Caco-2 (cell line): ENCODE results near the gene ARHGDIA. TPM values are rescaled to one million over a fixed set of nuclear protein-coding genes. Genes with fewer than 3 reads are reported as not detected.

Experiments
- BruUV-seq: library from RNA; stranded (reverse); fragments of 400-500 nt; replicated peaks from 2 replicates; lab custom pipeline; 2021; lab: Mats Ljungman, UMichigan
- CTCF ChIA-PET: fragments of 300-600 bp; sonication (Branson Sonifier 250); formaldehyde crosslinking; loops from one replicate; lab custom pipeline; 2022; ENCODE audit warnings: antibody characterized with exemption; lab: Charles Lee
- POLR2A ChIA-PET: fragments of 300-600 bp; sonication (Branson Sonifier 250); formaldehyde crosslinking; loops from one replicate; lab custom pipeline; 2022; ENCODE audit warnings: antibody characterized with exemption; lab: Charles Lee
- DNase-seq, 2 experiments: peaks; one replicate each; pipeline versions ENCODE4 v3.0.0 to v3.0.0-alpha.2; 2020 to 2022
- H3K27me3 ChIP-seq: replicated peaks from 2 replicates; pipeline ENCODE4 v1.6.0; 2011; ENCODE audit warnings: low read length; ENCODE audit not compliant: control insufficient read depth, insufficient read depth
- H3K36me3 ChIP-seq: 2 replicates; pipeline ENCODE4 v1.5.1; 2011; ENCODE audit warnings: low read length; ENCODE audit not compliant: control insufficient read depth, insufficient read depth
- H3K4me1 ChIP-seq: fragments of 250-450 bp; sonication (Bioruptor Pico); 2 replicates; pipeline ENCODE4 v1.5.1; 2020; ENCODE audit warnings: mild to moderate bottlenecking
- H3K4me3 ChIP-seq: 2 replicates; pipeline ENCODE4 v1.5.1; 2011; ENCODE audit warnings: low read depth, mild to moderate bottlenecking, control low read depth, low read length
- H3K9me3 ChIP-seq: fragments of 250-450 bp; sonication (Bioruptor Pico); 2 replicates; pipeline ENCODE4 v1.5.1; 2020; ENCODE audit warnings: mild to moderate bottlenecking, moderate library complexity
- H3K27ac Mint-ChIP-seq: one replicate; pipeline ENCODE4 v1.8.0; 2022; ENCODE audit warnings: mixed read lengths; ENCODE audit not compliant: unreplicated experiment
- H3K27me3 Mint-ChIP-seq: one replicate; pipeline ENCODE4 v1.8.0; 2022; ENCODE audit warnings: mixed read lengths; ENCODE audit not compliant: insufficient read depth, unreplicated experiment
- H3K36me3 Mint-ChIP-seq: one replicate; pipeline ENCODE4 v1.8.0; 2022; ENCODE audit warnings: mild to moderate bottlenecking, mixed read lengths; ENCODE audit not compliant: insufficient read depth, unreplicated experiment
- H3K4me1 Mint-ChIP-seq: one replicate; pipeline ENCODE4 v1.8.0; 2022; ENCODE audit warnings: low read depth, mixed read lengths; ENCODE audit not compliant: unreplicated experiment
- H3K4me3 Mint-ChIP-seq: one replicate; pipeline ENCODE4 v1.8.0; 2022; ENCODE audit warnings: mild to moderate bottlenecking, moderate library complexity, mixed read lengths; ENCODE audit not compliant: unreplicated experiment
- H3K9me3 Mint-ChIP-seq: one replicate; pipeline ENCODE4 v1.8.0; 2022; ENCODE audit warnings: mixed read lengths; ENCODE audit not compliant: unreplicated experiment
- CTCF ChIP-seq, 2 experiments: fragments of 200-600 bp in 1 of 2; IDR thresholded peaks; 1 replicate in 1 of 2; 2 replicates in 1 of 2; pipeline versions ENCODE4 v1.5.1 to v1.8.0; 2011 to 2022; ENCODE audit warnings: antibody characterized with exemption in 1 of 2, control low read depth in 1 of 2, inconsistent platforms in 1 of 2, low read depth in 1 of 2, low read length in 1 of 2, mild to moderate bottlenecking in 1 of 2, moderate library complexity in 1 of 2; ENCODE audit not compliant: insufficient read depth in 1 of 2, severe bottlenecking in 1 of 2, unreplicated experiment in 1 of 2
- intact Hi-C: fragments of 100-400 bp; cut with micrococcal nuclease; formaldehyde crosslinking; loops from one replicate; pipeline ENCODE4 v1.10.0; 2022; ENCODE audit not compliant: unreplicated experiment
- total RNA-seq: library from RNA; stranded (reverse); gene quantifications from 2 replicates; pipeline ENCODE4 v1.2.3, GENCODE V29; 2022

Gene ARHGDIA
- total RNA-seq, 1 experiment from 2014 or later, result 253 TPM

- H3K4me1 Mint-ChIP-seq, result peaks cover 22% of the 10 kb centered on the region
- H3K4me3 ChIP-seq, result no peak overlapping the region
- H3K27me3 Mint-ChIP-seq, result no peaks in the 10 kb centered on the region
- H3K9me3 Mint-ChIP-seq, result no peaks in the 10 kb centered on the region
- H3K9me3 ChIP-seq, result no peaks in the 10 kb centered on the region
- peaks cover 19% of the 10 kb centered on the region for H3K36me3 Mint-ChIP-seq
- H3K4me3 Mint-ChIP-seq, result no peak overlapping the region
- no peaks in the 10 kb centered on the region for H3K36me3 ChIP-seq
- no peak for DNase-seq
- ChIA-PET POLR2A (interaction anchor here (0.6 to 1.1 kb wide), 2 partner anchors 13 to 90 kb away, joined by 3 read pairs; no protein-coding TSS in a partner anchor), CTCF (no interaction called here)
- H3K27me3 ChIP-seq, result no peaks in the 10 kb centered on the region
- H3K27ac Mint-ChIP-seq, result no peak overlapping the region
- H3K4me1 ChIP-seq, result peaks cover 12% of the 10 kb centered on the region
- no peak for TF ChIP-seq CTCF (IDR thresholded peaks at IDR 0.05; ENCODE audit: insufficient read depth in 1 of 2, low read depth in 1 of 2, low read length in 1 of 2, severe bottlenecking in 1 of 2, unreplicated experiment in 1 of 2)
- no TSS peak for BruUV-seq
- intact Hi-C loops, result no loop called here
Measured at GRCh38 chr17:81828656-81829055, 42.5 kb downstream of the ARHGDIA start.

GRCh38 chr17:81825841-81826466 lies 45.2 kb downstream of the ARHGDIA start:
- ChIA-PET POLR2A (interaction anchor here (1.3 kb wide), 1 partner anchor 8 kb away, joined by 4 read pairs; no protein-coding TSS in a partner anchor), CTCF (interaction anchor here (1.2 to 2.9 kb wide), 3 partner anchors 10 to 90 kb away, joined by 5 to 9 read pairs (median 8); no protein-coding TSS in a partner anchor)
- Mint-ChIP-seq H3K9me3 (no peaks in the 10 kb centered on the region), H3K4me1 (peaks cover 13% of the 10 kb centered on the region), H3K27ac (peak overlapping the region; percentile 9), H3K27me3 (no peaks in the 10 kb centered on the region), H3K36me3 (peaks cover 6% of the 10 kb centered on the region), H3K4me3 (no peak overlapping the region)
- TF ChIP-seq CTCF (IDR thresholded peaks at IDR 0.05; ENCODE audit: insufficient read depth in 1 of 2, low read depth in 1 of 2, low read length in 1 of 2, severe bottlenecking in 1 of 2, unreplicated experiment in 1 of 2), result peak; percentile 27 to 73
- no peaks in the 10 kb centered on the region for H3K27me3 ChIP-seq
- H3K9me3 ChIP-seq, result no peaks in the 10 kb centered on the region
- no peak overlapping the region for H3K4me3 ChIP-seq
- peak; percentile 72 to 73 for DNase-seq
- no peaks in the 10 kb centered on the region for H3K36me3 ChIP-seq
- intact Hi-C loops, result no loop called here
- BruUV-seq, result no TSS peak
- H3K4me1 ChIP-seq, result no peaks in the 10 kb centered on the region

- H3K4me3 Mint-ChIP-seq, result no peak overlapping the region
- TF ChIP-seq CTCF (IDR thresholded peaks at IDR 0.05; ENCODE audit: insufficient read depth in 1 of 2, low read depth in 1 of 2, low read length in 1 of 2, severe bottlenecking in 1 of 2, unreplicated experiment in 1 of 2), result no peak
- H3K36me3 ChIP-seq, result no peaks in the 10 kb centered on the region
- no peaks in the 10 kb centered on the region for H3K9me3 ChIP-seq
- no TSS peak for BruUV-seq
- no peak overlapping the region for H3K4me3 ChIP-seq
- no peaks in the 10 kb centered on the region for H3K4me1 ChIP-seq
- no peak overlapping the region for H3K27ac Mint-ChIP-seq
- H3K27me3 Mint-ChIP-seq, result no peaks in the 10 kb centered on the region
- H3K9me3 Mint-ChIP-seq, result no peaks in the 10 kb centered on the region
- POLR2A ChIA-PET, result interaction anchor here (0.6 to 1.3 kb wide), 2 partner anchors 10 to 31 kb away, joined by 4 read pairs; no protein-coding TSS in a partner anchor
- intact Hi-C loops, result no loop called here
- peaks cover 6% of the 10 kb centered on the region for H3K36me3 Mint-ChIP-seq
- CTCF ChIA-PET, result interaction anchor here (0.6 to 2.9 kb wide), 2 partner anchors 89 to 119 kb away, joined by 4 to 9 read pairs; no protein-coding TSS in a partner anchor
- H3K4me1 Mint-ChIP-seq, result peaks cover 13% of the 10 kb centered on the region
- H3K27me3 ChIP-seq, result no peaks in the 10 kb centered on the region
- no peak for DNase-seq
Measured at GRCh38 chr17:81824595-81824994, 46.5 kb downstream of the ARHGDIA start.
